ENCODE measurements around the gene SGK2.

The SGK2 gene

GRCh38 chr20:43529457-43530153, 29.2 kb upstream of the SGK2 start:
- FAIRE-seq (no peak), DNase-seq (ENCODE audit: insufficient read length) (no peak)
- no peak for TF ChIP-seq POLR2A (IDR thresholded peaks at IDR 0.05; ENCODE audit: low read depth, low read length)
- TF ChIP-seq TAF1 (IDR thresholded peaks at IDR 0.05; ENCODE audit: borderline replicate concordance, low read depth, low read length) = no peak
- TF ChIP-seq POLR2AphosphoS5 (IDR thresholded peaks at IDR 0.05; ENCODE audit: low read depth, low read length) = no peak

DNA sequence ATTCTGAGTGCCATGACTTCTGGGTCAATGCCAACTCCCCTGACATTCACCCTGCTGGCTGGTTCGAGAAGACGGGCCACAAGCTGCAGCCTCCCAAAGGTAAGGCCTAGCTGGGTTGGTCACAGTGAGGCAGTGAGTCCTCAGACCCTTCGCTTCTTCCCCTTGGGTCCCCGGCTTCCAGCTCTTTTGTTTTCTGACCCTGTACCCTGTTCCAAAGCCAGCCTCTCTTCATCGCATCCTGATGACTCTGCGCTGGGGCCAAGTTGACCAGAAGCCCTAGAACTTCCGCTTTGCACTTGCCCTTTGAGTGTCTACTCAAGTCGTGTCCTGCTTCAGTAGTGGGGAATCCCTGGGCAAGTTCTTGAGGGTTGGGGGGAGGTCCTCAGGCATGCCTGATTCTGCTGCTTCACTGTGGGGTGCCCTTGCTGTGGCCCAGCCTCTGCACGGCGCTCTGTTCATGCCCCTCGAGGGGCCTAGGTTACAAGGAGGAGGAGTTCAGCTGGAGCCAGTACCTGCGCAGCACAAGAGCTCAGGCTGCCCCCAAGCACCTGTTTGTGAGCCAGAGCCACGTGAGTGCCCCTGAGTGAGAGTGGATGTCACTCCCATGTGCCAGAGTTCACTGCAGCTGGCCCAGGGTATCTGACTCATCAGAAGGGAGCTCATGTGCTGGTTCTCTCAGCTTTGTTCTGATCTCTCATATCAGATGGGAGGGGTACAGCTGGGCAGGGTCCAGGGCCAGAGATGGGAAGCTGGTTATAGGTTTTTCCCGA, 28.3 kb upstream of the SGK2 start:
- DNase-seq (ENCODE audit: insufficient read length) (no peak), FAIRE-seq (no peak)
- TF ChIP-seq POLR2A (IDR thresholded peaks at IDR 0.05; ENCODE audit: low read depth, low read length) = no peak
- no peak for TF ChIP-seq POLR2AphosphoS5 (IDR thresholded peaks at IDR 0.05; ENCODE audit: low read depth, low read length)
- TF ChIP-seq TAF1 (IDR thresholded peaks at IDR 0.05; ENCODE audit: borderline replicate concordance, low read depth, low read length) = no peak

GRCh38 chr20:43531091-43531443, 27.8 kb upstream of the SGK2 start:
- DNase-seq (ENCODE audit: insufficient read length) (no peak), FAIRE-seq (no peak)
- no peak for TF ChIP-seq POLR2AphosphoS5 (IDR thresholded peaks at IDR 0.05; ENCODE audit: low read depth, low read length)
- no peak for TF ChIP-seq TAF1 (IDR thresholded peaks at IDR 0.05; ENCODE audit: borderline replicate concordance, low read depth, low read length)
- no peak for TF ChIP-seq POLR2A (IDR thresholded peaks at IDR 0.05; ENCODE audit: low read depth, low read length)

GRCh38 chr20:43532416-43533055, 26.3 kb upstream of the SGK2 start:
- DNase-seq (ENCODE audit: insufficient read length) (no peak), FAIRE-seq (no peak)
- TF ChIP-seq POLR2AphosphoS5 (IDR thresholded peaks at IDR 0.05; ENCODE audit: low read depth, low read length) (no peak), TAF1 (IDR thresholded peaks at IDR 0.05; ENCODE audit: borderline replicate concordance, low read depth, low read length) (no peak), POLR2A (IDR thresholded peaks at IDR 0.05; ENCODE audit: low read depth, low read length) (no peak)

DNA sequence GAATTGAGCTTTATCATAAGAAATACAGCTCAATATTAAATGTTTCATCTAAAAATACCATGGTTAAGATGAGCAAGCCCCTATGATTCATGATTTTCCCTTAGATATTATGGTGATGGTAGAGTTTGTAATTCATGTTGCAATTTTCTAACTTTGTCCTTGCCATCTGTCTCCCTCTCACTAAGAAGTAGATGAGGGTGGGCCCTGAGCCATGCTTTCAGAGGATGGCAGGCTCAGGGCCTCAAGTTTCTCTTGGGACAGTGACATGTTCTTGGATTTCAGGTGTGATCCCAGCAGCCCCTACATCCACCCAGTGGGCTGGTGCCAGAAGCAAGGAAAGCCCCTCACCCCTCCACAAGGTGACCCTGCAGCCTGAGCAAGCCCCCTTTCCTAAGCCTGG, 25.8 kb upstream of the SGK2 start:
- no peak for TF ChIP-seq POLR2AphosphoS5 (IDR thresholded peaks at IDR 0.05; ENCODE audit: low read depth, low read length)
- TF ChIP-seq TAF1 (IDR thresholded peaks at IDR 0.05; ENCODE audit: borderline replicate concordance, low read depth, low read length) = no peak
- no peak for DNase-seq (ENCODE audit: insufficient read length)
- FAIRE-seq = no peak

DNA sequence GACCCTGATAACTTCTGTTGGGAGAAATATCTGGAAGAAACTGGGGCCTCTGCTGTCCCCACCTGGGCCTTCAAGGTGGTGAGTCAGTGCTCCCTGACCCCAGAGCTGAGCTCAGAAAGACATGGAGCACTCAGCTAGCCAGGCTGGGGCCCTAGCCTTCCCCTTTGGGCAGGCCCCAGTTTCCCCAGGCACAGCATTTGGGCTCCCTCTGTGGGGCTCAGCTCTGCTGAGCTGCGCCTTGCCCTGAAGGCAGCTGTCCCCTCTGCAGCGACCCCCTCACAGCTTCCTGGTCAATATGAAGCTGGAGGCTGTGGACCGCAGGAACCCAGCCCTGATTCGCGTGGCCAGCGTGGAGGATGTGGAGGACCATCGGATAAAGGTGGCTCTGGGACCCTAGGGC, 24.8 kb upstream of the SGK2 start:
- TF ChIP-seq TAF1 (IDR thresholded peaks at IDR 0.05; ENCODE audit: borderline replicate concordance, low read depth, low read length) (no peak), POLR2AphosphoS5 (IDR thresholded peaks at IDR 0.05; ENCODE audit: low read depth, low read length) (no peak), POLR2A (IDR thresholded peaks at IDR 0.05; ENCODE audit: low read depth, low read length) (no peak)
- FAIRE-seq (no peak), DNase-seq (ENCODE audit: insufficient read length) (no peak)

DNA sequence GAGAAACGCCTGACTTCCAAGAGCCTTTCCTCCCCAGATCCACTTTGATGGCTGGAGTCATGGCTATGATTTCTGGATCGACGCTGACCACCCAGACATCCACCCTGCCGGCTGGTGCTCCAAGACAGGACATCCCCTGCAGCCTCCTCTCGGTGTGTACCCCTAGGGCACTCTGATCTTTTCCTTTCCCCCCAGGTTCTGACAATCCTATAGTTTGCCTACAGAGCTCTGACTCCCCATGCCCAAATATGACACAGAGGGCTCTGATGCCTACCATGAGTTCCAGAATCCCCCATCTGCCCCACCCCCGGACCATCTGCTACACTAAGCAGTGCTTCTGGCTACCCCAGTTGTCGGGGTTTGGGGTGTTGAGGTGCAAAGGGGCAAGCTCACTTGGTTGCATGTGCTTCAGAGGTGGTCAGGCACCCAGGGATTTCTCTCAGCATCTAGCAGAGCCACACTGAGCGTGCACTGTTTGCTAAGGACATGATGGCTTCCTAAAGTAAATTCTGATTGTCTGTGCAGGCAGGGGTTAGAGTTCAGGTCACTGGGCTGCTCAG, 24.0 kb upstream of the SGK2 start:
- no peak for TF ChIP-seq POLR2A (IDR thresholded peaks at IDR 0.05; ENCODE audit: low read depth, low read length)
- TF ChIP-seq POLR2AphosphoS5 (IDR thresholded peaks at IDR 0.05; ENCODE audit: low read depth, low read length) = no peak
- no peak for TF ChIP-seq TAF1 (IDR thresholded peaks at IDR 0.05; ENCODE audit: borderline replicate concordance, low read depth, low read length)
- no peak for DNase-seq (ENCODE audit: insufficient read length)
- no peak for FAIRE-seq

DNA sequence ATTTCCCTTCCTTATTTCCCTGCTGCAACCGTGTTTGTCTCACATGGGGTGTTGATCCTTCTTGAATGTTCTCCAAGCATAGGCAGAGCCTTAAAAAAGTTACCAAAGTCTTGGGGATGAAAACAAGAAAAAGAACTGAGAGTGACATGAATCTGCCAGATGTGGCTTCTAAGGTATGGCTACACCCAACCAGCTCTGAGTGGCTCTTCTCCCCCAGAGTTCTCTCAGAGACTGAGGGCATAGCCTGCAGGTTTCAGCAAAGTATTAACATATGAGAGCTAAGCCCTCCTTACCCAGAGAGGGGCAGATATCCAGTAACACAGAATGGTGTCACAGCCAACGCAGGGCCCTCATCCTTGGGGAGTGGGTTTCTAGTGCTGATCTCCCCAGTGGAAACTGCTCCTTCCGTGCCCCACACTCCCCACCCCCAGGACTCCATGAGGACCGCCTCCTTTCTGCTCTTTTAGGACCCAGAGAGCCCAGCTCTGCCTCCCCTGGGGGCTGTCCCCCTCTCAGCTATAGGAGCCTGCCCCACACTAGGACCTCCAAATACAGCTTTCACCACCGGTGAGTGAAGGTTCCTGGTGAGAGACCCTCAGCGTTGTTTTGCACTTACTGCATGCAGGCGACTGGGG, 23.3 kb upstream of the SGK2 start:
- no peak for TF ChIP-seq POLR2AphosphoS5 (IDR thresholded peaks at IDR 0.05; ENCODE audit: low read depth, low read length)
- TF ChIP-seq TAF1 (IDR thresholded peaks at IDR 0.05; ENCODE audit: borderline replicate concordance, low read depth, low read length) = no peak
- TF ChIP-seq POLR2A (IDR thresholded peaks at IDR 0.05; ENCODE audit: low read depth, low read length) = no peak
- DNase-seq (ENCODE audit: insufficient read length) (no peak), FAIRE-seq (no peak)

DNA sequence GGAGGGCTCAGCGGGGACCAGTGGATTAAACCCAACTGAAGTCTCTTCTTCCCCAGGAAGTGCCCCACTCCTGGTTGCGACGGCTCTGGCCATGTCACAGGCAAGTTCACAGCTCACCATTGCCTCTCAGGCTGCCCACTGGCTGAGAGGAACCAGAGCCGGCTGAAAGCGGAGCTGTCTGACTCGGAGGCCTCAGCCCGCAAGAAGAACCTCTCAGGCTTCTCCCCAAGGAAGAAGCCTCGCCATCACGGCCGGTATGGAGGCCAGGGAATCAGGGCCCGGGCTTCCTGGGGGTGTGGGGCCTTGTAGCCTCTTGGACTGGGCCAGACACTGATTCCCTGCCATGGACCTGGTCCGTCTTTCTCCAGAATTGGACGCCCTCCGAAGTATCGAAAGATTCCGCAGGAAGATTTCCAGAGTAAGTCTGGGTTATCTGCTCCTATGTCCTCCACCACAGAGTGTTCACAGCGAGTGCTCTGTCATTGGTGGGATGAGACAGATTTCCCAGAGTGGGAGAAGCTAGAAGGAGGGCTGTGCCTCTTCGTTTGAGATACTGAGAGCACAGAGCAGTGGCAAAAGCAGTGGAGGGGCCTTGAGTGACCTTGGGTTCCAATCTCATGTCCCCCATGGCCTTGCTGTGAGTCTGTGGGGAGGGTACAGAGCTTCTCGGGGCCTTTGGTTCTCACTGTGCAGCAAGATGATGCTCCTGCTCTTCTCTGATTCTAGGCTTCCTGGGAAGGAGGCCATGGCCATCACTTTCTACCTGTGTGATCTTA, 22.6 kb upstream of the SGK2 start:
- FAIRE-seq (no peak), DNase-seq (ENCODE audit: insufficient read length) (no peak)
- TF ChIP-seq POLR2AphosphoS5 (IDR thresholded peaks at IDR 0.05; ENCODE audit: low read depth, low read length) (no peak), TAF1 (IDR thresholded peaks at IDR 0.05; ENCODE audit: borderline replicate concordance, low read depth, low read length) (no peak), POLR2A (IDR thresholded peaks at IDR 0.05; ENCODE audit: low read depth, low read length) (no peak)

DNA sequence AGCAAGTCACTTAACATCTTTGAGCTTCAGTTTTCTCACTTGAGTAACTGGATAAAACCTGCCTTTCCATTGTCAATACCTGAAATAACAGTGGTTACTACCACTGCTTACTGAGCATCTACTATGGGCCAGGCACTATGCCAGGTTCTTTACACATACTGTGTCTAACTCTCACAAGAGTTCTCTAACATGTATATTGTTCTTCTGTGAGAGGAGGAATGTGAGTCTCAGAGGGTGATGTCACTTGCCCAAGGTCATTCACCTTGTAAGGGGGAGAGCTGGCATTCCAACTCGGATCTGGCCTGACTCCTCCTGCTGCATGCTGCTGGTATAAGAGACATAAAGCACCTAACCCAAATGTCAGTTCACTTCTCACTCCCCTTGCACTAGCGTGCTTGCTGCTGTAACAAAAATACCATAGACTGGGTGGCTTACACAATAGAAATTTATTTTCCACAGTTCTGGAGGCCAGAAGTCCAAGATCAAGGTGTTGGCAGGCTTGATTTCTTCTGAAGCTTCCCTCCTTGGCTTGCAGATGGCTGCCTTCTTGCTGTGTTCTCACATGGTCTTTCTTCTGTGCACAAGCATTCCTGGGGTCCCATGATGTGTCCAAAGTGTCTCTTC, 21.9 kb upstream of the SGK2 start:
- no peak for TF ChIP-seq TAF1 (IDR thresholded peaks at IDR 0.05; ENCODE audit: borderline replicate concordance, low read depth, low read length)
- no peak for TF ChIP-seq POLR2A (IDR thresholded peaks at IDR 0.05; ENCODE audit: low read depth, low read length)
- TF ChIP-seq POLR2AphosphoS5 (IDR thresholded peaks at IDR 0.05; ENCODE audit: low read depth, low read length) = no peak
- FAIRE-seq (no peak), DNase-seq (ENCODE audit: insufficient read length) (no peak)
